Stimulated activated CD8-positive, alpha-beta memory T cell treated with anti-CD3 and anti-CD28 coated beads, Interleukin-7, amount 100 ng/mL, for 24 hours (primary cell): ENCODE data around the gene OPCML.

Experiments
- DNase-seq: peaks from one replicate; pipeline ENCODE4 v3.0.0-alpha.2; 2020; ENCODE audit warnings: low read depth

Gene OPCML

DNA sequence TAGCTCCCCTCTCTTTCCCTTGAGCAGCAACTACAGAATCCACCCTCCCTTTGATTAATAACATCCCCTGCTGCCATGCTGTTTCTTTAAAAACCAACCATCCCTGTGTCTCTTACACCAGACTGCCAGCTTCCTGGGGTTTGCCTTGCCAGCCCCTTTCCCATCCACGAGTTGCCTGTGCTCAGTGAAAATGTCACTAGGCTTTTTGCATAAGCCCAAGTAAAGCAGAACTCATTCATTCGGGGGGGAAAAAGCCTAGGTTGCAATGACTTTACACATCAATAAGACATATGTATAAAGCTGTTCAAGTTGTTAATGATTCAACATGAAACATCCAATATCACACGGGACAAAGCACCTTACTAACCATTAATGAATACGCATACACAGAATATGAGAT lies 398.7 kb downstream of the OPCML start:
- DNase-seq: no peak

DNA sequence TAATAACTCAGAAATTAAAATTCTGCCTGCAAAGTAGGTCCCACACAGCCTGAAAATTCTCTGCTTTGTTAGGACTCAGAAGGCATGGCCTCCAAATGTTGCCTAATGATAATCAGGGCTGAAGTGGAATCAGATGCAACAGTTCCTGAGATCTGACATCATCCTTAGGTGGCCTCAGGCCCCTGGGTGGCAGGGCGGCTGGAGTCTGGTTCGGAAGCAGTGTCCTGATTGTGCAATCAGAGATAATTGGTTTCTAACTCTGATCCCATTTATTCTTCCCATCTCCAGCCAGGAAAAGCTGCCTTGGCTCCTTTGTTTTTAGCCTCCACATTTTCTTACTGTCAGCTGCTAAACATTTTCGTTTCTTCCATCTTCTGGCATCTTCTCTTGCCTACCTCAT lies 399.3 kb downstream of the OPCML start:
- no peak for DNase-seq

DNA sequence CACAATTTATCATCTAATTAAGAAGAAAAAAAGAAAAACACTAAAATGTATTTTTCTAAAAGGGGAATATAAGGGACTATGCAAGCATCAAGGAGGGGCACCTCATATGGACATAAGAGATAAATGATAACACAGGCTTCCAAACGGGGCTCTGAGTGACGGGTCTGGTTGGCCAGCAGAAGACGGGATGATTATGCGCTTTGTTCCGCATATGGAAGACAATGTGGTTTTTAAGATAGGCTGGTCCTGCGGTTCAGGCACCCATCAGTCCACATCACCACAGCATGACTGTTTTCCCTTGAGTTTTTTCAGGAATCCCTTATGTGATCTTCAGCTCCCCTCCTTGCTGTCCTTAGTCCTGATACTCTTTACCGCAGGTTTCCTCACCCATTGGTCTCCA lies 404.6 kb downstream of the OPCML start:
- no peak for DNase-seq

DNA sequence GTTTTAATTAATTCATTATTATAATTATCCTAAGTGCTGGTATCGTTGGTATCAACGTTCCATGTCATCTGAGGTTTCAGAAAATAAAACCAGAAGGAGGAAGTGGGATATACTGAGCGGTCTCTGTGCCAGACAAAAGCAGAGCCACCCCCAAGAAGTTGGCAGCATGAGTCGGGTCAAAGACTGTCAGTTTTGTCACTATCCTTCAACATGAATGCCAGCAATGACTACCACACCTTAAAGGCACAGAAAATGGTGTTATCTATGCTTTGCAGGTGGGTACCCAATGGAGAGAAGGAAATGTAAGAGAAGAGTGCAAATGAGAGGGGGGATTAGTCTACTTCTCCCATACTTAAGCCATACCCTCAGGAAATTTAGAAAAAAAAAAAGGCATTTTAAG lies 408.5 kb downstream of the OPCML start:
- no peak for DNase-seq

DNA sequence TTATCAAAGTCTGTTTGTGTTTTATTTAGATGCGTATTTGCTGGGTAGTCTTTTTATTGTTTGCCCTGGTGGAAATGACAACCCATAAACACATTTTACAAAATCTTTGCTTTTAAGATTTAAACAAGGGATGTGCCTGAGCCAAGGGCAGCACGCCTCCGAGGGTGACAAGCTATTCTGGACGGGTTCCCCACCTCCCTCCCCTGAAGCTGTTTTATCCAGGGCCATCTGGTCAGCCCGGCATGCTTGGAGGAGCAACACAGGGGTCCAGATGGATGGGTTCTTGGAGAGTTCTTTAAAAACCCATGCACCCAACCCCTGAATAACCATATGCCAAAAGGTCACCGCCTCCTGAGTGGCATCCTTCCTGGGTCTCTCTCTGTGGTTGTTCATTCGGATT lies 408.9 kb downstream of the OPCML start:
- no peak for DNase-seq

DNA sequence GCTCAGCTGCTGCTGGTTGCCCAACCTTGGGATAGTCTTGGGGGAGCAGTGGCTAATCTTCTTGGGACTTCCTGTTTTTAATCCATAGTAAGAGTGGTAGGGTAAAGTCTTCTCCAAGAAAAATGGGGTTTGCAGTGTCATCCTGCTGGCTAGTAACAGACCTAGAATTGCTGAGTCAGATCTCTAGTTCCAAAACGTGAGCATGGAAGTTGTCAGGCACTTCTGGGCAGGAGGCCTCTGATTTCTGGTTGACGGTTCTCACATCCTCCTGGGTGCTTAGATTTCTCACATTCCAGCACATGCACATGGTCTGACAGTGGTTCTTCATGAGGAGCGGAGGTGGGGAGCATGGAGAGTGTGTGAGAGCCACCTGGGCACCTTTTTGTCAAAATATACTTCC lies 410.0 kb downstream of the OPCML start:
- DNase-seq: no peak

DNA sequence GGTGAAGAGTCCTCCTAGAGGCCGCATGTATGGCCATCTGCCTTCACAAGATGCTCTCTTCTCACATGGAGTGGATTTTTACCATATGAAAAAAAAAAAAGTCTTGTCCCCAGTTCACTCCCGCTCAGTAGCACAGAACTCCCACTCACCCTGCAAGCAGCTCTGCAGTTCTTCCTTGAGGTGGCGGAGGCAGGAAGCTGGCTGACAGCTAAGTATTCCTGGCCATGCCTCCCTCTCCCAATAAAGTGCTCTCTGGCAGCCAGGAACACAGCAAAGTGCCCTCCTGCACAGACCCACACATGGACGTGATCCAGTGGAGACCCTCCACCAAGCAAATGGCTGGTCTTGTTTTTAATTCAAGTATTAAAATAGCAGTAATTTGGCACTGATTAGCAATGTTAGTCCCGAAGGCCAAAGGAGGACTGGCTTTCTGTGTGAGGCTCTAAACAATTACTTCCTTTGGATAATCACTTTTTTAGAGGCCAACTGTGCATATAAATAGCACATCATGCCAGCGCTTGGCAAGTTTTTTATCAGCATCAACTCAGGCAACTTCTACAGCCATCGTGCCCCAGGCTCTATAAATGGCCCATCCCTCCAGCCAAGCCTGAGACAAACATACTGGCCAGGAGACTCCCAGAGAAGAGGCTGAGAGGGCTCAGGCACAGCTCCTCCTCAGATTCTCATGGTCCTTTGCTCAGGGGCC lies 413.6 kb downstream of the OPCML start:
- no peak for DNase-seq

DNA sequence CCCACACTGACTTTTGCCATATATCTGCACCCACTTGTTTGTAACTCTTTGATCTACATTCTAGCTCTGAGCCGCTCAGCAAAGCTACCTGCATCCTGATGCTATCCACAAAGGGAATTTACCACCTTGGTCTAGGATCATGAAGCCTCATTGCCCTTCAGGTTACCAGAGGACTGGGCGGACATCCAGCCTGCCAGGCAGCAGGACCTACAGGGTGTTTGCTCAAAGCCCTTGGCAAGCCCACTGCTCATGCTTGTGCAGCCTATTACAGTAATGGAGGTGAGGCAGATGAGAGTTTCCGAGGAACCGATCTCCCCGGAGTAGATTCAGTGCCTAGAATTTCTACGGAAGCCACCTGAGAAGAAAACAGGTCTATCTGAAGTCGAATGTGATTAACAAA lies 417.2 kb downstream of the OPCML start:
- no peak for DNase-seq

DNA sequence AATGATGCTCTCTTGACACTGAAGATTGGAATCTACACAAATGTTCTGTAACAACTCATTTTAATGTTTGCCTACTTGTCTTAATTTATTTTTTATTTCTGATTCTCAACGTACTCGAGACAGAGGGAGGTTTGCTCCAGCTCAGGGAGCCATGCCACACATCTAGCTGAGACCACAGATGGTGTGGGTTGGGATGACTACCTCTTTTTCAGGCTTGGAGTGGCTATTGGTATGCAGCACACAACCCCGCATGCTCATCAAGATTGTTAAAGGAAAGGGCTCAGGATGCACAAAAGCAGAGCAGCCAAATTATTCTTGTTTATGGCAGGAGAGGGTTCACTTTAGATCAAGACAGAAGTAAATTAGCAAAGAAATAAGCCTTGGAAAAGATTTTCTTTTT lies 424.5 kb downstream of the OPCML start:
- DNase-seq: no peak

DNA sequence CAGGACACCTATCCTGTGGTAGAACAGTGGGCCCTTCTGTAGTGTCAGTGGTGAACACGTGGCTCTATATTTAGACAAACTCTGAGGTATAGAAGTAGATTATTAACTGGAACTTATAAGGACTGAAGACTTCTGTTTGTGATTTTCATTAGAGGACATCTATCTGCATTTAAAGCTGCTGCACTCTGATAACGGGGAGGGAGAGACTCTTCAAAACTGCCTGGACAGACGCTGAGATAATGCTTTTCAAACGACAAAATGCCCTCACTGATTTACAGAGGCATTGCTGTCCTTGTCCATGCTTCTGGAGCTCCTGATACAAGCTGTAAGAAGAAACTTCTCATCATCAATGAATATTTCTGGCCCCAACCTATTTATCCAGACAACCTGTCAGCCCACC lies 425.2 kb downstream of the OPCML start:
- DNase-seq: no peak

DNA sequence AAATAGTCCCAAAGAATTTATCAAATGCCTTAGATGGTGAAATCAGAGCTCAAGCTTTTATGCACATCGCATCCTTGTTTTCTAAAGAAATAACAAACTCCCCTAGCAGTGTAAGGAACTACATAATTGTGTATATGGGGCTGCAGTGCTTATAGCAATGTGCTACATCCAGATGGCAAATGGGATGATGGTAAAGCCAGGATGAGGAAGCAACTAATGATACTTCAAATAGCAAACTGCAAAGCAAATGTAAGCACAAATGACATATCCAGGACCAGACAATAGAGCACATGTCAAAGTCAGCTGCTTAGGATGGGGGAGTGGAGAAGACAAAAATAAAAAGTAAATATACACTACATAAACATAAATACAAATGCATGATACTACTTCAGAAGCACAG lies 425.9 kb downstream of the OPCML start:
- no peak for DNase-seq

DNA sequence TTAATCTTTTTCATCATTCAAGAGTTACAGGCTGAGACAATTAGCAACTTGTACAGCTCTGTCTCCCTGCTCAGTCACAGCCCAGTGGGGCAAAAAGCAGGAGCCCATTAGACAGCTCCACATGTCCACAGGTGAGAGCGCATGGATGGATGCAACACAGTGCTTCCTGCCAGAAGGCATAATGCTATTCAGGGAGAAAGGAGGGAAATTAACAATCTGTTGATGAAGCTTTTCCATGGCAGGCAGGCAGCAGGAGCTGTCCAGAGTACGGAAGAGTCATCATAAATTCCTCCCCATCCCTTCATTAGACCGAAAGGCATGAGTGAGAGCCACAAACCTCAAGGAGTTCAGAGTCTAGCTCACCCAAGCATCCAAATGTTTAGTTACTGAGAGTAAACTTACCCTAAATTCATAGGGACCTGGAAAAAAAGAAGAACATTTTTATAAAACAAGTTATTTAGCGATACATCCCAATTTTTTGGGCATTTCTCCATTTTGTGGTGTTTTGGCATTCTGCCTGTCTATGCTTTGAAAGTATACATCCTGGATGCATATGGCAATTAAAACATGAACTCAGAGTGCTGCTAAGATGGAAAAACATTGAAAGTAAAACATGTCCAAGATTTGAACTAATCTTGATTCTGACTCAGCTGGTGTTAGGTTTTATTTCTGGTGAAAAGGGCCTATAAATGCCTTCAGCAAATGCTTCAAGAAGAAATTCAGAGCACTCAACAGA lies 428.1 kb downstream of the OPCML start:
- no peak for DNase-seq

DNA sequence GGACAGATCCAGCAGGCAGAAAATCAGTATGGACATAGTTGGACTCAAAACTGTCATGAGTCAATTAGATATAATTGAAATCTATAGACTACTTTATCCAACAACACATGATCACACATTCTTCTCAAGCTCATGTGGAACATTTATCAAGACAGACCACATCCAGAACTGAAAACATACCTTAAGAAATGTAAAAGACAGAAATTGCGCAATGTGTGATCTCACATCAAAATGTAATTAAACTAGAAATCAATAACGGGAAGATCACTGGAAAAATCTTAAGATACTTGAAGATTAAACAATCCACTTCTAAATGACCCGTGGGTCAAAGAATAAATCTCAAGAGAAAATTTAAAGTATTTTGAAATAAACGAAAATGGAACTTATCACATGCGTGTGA lies 435.3 kb downstream of the OPCML start:
- no peak for DNase-seq

DNA sequence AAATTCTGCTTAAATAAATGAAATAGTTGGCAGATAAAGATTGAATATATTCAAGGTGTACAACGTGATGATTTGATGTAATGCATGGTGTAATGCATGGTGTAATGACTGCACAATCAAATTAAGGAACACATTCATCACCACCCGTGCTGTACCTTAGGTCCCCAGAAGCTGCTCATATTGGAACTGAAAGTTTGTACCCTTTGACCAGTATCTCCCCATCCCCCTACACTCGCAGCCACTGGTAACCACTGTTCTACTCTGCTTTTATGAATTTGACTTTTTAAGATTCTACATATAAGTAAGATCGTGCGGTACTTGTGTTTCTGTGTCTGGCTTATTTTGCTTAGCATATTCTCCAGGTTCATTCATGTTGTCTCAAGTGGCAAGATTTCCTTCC lies 445.8 kb downstream of the OPCML start:
- no peak for DNase-seq

DNA sequence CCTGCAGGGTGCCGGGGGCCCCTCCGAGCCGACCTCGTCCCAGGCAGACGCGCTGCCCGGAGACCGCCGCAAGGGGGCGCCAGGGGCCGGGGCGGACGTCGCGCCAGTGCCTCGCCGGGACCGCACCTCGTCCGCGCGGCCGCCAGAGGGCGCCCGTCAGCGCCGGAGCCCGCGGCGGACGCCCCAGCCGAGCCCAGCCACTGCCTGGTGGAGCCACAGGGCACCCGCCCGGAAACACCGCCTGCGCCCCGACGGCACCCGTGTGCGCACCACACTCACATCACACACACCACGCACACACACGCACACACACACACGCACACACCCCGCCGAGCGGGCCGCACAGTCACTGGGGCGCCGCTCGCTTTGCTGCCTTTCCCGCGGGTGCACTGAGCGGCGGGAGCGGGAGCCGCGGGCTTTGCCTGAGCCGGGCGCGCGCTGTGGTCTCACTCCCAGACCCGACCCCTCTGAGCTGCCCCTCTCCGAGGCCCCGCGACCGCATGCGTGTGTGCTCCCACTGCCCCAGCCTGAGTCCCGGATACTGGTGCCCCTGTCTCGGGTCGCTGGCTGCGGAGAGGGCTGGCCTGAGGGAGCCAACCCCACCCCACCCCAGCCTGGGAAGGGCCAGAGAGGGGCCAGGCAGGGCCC lies 449.3 kb downstream of the OPCML start:
- peak; percentile 41 for DNase-seq

DNA sequence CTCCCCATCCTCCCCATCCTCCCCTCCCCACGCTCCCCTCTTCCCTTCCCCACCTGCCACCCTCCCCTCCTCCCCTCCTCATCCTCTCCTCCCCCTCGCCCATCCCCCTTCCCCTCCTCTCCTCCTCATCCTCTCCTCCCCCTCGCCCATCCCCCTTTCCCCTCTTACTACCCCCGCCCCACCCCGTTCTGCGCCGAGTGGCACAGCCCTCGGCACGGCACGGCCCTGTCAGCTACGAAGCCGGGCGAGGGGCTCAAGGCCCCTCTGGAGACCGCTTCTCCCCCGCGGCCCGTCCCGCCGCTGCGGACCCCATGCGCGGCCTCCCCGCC lies 449.9 kb downstream of the OPCML start:
- no peak for DNase-seq

DNA sequence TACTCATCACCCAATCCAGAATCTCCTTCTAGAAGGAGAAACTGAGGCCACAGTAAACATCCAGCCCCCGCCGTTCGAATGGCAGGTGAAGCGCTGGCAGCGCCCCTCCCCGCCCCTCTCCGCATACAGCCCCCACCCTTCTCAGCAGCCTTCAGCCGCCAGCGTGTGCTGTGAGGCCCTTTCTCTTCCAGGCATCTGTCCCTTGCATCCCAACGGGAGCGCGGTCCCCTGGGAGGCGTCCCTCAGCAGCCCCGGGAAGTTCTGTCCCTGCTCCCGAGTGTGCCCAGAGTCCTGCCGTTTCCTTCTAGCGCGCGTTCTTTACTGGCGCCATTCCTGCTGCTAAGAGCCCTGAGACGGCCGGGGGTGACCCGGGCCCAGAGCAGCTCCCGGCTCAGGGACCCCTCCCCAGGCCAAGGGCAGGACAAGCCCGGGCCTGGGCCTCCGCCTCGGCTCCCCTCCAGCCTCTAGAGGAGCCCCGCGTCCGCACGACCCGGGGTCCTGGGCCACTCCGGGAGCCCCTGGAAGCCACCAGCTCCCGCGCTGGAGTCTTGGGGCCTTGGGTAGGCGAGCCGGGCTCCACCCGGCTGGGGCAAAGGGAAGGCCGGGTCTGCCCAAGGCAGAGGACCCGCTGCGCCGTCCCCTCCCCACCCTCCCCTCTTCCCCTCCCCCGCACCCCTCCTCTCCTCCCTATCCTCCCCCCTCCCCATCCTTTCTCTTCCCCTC lies 450.4 kb downstream of the OPCML start:
- no peak for DNase-seq

DNA sequence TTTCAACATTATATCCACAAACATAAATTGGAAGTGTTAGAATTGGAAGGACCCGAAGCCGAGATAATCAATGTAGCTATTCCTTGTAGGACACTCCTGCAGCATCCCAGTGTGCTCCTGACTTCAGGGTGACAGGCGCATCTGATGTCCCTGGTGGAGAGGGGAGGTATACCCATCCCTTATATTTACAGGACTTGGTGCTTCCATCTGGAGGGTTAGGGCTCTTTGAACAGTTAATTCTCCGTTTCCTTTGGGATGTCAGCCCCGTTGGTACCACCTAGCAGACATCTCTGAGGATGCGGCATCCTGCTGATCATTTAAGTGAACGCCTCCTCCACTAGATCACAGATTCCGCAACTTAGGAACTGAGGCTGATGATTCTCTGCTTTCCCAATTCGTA lies 451.3 kb downstream of the OPCML start:
- DNase-seq: no peak

DNA sequence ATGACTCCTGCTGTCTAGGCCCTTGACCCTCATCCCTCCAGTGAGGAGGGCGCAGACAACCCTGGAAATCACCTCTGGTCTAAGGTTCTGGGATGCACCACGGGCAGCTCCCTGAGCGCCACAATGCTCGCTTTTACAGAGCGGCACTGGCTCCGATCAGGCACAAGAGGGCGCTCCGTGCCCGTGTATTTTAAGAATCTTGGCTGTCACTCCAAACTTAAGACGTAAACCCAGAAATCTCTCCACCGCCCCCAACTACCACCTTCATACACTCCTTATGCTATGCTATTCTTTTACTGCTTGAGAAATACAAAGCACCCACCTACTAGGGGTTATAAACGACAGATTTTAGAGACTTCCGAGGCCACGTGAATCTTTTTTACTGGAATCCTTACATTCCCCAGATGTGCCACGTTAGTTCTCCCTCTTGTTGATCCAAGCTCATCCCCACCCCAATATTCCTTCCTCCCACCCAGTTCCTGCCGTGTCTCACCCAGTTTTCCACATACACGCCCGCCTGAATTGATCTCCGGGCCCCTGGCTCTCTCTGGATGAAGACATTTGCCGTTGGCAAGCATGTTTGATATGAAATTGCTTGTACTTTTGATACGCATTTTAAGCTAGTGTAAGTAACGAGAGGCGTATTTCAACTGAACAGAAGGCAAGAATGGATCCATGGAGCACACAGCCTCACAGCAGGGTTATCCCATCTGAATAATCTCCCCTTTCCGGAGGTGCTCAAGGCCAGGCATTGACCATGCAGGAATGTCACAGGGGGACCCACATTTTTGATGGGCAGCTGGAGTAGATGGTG lies 453.5 kb downstream of the OPCML start:
- DNase-seq: no peak

DNA sequence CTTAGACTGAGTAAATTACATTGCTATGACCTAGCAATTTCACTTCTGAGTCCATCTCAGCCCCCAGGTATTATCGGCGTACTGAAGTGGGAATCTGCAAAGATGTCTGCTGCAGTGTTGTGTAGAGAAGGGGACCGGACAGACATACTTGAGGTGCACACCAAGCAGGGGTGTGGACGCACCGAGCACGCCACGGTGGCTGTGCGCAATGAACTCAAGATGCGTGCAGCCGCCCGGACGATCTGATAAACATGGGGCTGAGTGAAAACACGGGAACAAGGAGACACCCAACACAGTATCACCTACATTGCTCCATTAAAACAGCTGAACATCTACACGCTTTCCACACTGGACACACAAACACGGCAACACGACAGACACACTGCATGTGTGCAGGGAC lies 454.3 kb downstream of the OPCML start:
- no peak for DNase-seq

DNA sequence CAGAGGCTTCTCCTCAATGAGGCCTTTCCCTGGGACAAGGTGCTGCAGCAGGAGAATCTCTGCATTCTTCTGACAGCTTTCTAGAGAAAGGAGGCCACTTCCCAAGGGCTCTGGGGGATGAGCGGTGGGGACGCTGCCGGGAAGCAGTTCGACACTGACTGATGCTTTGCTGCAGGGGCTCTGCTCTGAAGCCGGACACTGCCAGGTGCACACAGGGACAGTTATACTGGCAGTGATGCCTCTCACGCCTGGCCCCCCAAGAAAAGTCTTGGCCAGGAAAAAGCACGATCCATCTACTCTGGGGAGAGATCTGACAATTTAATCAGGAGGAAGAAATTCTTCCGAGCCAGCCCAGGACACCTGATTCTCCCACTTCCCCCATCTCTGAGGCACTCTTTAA lies 456.9 kb downstream of the OPCML start:
- no peak for DNase-seq
